Nephron (organoid): ENCODE results near the gene PKHD1.
"Not testable (repeated sequence)": the region's sequence is repeated elsewhere in the genome, so short reads cannot be mapped to it uniquely, and the experiment has no call there.

ENCODE experiments used
- H3K27ac Mint-ChIP-seq, 3 experiments: 2 replicates each; pipeline ENCODE4 v1.8.0; 2020; ENCODE audit warnings: mixed read lengths in 3 of 3, mild to moderate bottlenecking in 2 of 3, moderate library complexity in 1 of 3
- H3K27me3 Mint-ChIP-seq: 2 replicates; pipeline ENCODE4 v1.8.0; 2021; ENCODE audit warnings: low read depth, mild to moderate bottlenecking, moderate library complexity, mixed read lengths
- H3K36me3 Mint-ChIP-seq: 2 replicates; pipeline ENCODE4 v1.8.0; 2020; ENCODE audit warnings: low read depth, mixed read lengths
- H3K4me1 Mint-ChIP-seq: 2 replicates; pipeline ENCODE4 v1.8.0; 2020; ENCODE audit warnings: mixed read lengths
- H3K4me3 Mint-ChIP-seq, 3 experiments: 2 replicates each; pipeline ENCODE4 v1.8.0; 2020; ENCODE audit warnings: mild to moderate bottlenecking in 3 of 3, mixed read lengths in 3 of 3, moderate library complexity in 2 of 3
- H3K9me3 Mint-ChIP-seq: 2 replicates; pipeline ENCODE4 v1.8.0; 2020; ENCODE audit warnings: mixed read lengths
- CTCF ChIP-seq, 3 experiments: fragments of 200-600 bp; sonication (generic); IDR thresholded peaks; one replicate each; pipeline ENCODE4 v1.5.0; 2021; ENCODE audit warnings: antibody characterized with exemption in 3 of 3; ENCODE audit not compliant: unreplicated experiment in 3 of 3

PKHD1 gene

GRCh38 chr6:51930602-51931001 is 156.8 kb downstream of the PKHD1 start:
- no peak for TF ChIP-seq CTCF (IDR thresholded peaks at IDR 0.05; ENCODE audit: unreplicated experiment in 3 of 3)
- Mint-ChIP-seq H3K4me3 (no peak overlapping the region), H3K27ac (no peak overlapping the region), H3K9me3 (no peaks in the 10 kb centered on the region), H3K4me1 (no peaks in the 10 kb centered on the region), H3K27me3 (peaks cover 8% of the 10 kb centered on the region), H3K36me3 (peaks cover 7% of the 10 kb centered on the region)

- peaks cover 13% of the 10 kb centered on the region for H3K36me3 Mint-ChIP-seq
- H3K9me3 Mint-ChIP-seq: no peaks in the 10 kb centered on the region
- peaks cover 8% of the 10 kb centered on the region for H3K27me3 Mint-ChIP-seq
- H3K4me3 Mint-ChIP-seq: no peak overlapping the region
- no peak for TF ChIP-seq CTCF (IDR thresholded peaks at IDR 0.05; ENCODE audit: unreplicated experiment in 3 of 3)
- H3K4me1 Mint-ChIP-seq: no peaks in the 10 kb centered on the region
- no peak overlapping the region for H3K27ac Mint-ChIP-seq
These were observed 157.4 kb downstream of the PKHD1 start for GRCh38 chr6:51929934-51930574.

GRCh38 chr6:51928320-51928719 is 159.1 kb downstream of the PKHD1 start:
- H3K36me3 Mint-ChIP-seq: peaks cover 30% of the 10 kb centered on the region
- no peaks in the 10 kb centered on the region for H3K4me1 Mint-ChIP-seq
- no peak overlapping the region for H3K27ac Mint-ChIP-seq
- TF ChIP-seq CTCF (IDR thresholded peaks at IDR 0.05; ENCODE audit: unreplicated experiment in 3 of 3): no peak
- peaks cover 7% of the 10 kb centered on the region for H3K9me3 Mint-ChIP-seq
- H3K4me3 Mint-ChIP-seq: no peak overlapping the region
- peaks cover 8% of the 10 kb centered on the region for H3K27me3 Mint-ChIP-seq

GRCh38 chr6:51927450-51927849 is 160.0 kb downstream of the PKHD1 start:
- peaks cover 9% of the 10 kb centered on the region for H3K9me3 Mint-ChIP-seq
- H3K4me3 Mint-ChIP-seq: no peak overlapping the region
- no peaks in the 10 kb centered on the region for H3K4me1 Mint-ChIP-seq
- no peak for TF ChIP-seq CTCF (IDR thresholded peaks at IDR 0.05; ENCODE audit: unreplicated experiment in 3 of 3)
- peaks cover 34% of the 10 kb centered on the region for H3K36me3 Mint-ChIP-seq
- H3K27ac Mint-ChIP-seq: no peak overlapping the region
- peaks cover 8% of the 10 kb centered on the region for H3K27me3 Mint-ChIP-seq

- H3K27me3 Mint-ChIP-seq: peaks cover 4% of the 10 kb centered on the region
- peaks cover 41% of the 10 kb centered on the region for H3K36me3 Mint-ChIP-seq
- peaks cover 13% of the 10 kb centered on the region for H3K9me3 Mint-ChIP-seq
- no peak for TF ChIP-seq CTCF (IDR thresholded peaks at IDR 0.05; ENCODE audit: unreplicated experiment in 3 of 3)
- no peak overlapping the region for H3K27ac Mint-ChIP-seq
- no peaks in the 10 kb centered on the region for H3K4me1 Mint-ChIP-seq
- no peak overlapping the region for H3K4me3 Mint-ChIP-seq
These were observed 161.3 kb downstream of the PKHD1 start for GRCh38 chr6:51926125-51926524.

GRCh38 chr6:51922479-51922878 is 164.9 kb downstream of the PKHD1 start:
- Mint-ChIP-seq H3K9me3 (peaks cover 20% of the 10 kb centered on the region), H3K36me3 (peaks cover 46% of the 10 kb centered on the region)
- not testable (repeated sequence) for H3K4me3 Mint-ChIP-seq, H3K27ac Mint-ChIP-seq, H3K4me1 Mint-ChIP-seq, H3K27me3 Mint-ChIP-seq

GRCh38 chr6:51918347-51918746 is 169.1 kb downstream of the PKHD1 start:
- H3K27me3 Mint-ChIP-seq, H3K27ac Mint-ChIP-seq, H3K4me3 Mint-ChIP-seq, H3K4me1 Mint-ChIP-seq: not testable (repeated sequence)
- Mint-ChIP-seq H3K36me3 (peaks cover 25% of the 10 kb centered on the region), H3K9me3 (peaks cover 13% of the 10 kb centered on the region)
